ENCODE data around the gene SLC22A23. TPM values are rescaled to one million over a fixed set of nuclear protein-coding genes. Genes with fewer than 3 reads are reported as not detected.

The SLC22A23 gene
- total RNA-seq, 8 experiments from 2014 or later, result 10.5 to 24.1 (median 13.2) TPM

- in situ Hi-C loops (cut with MboI; ENCODE audit: low pct_unique_long_range_greater_than_20kb in 2 of 9, low sequenced_read_pairs in 9 of 9, unreplicated experiment in 9 of 9), result loop anchor here in 1 of 9 experiments (25.0 kb wide), 1 partner anchor 304 kb away; no protein-coding TSS in a partner anchor
- H3K4me1 ChIP-seq (replicated peaks in 1 of 2), result peaks cover 2 to 10% of the 10 kb centered on the region in 2 donors
- no peak overlapping the region for H3K27ac ChIP-seq
- ATAC-seq (replicated peaks in 6 of 8), result no peak
- no peak overlapping the region for H3K4me3 ChIP-seq
- WGBS, 10 experiments, result 20 to 100% (median 69%) methylated on average over 1 to 4 of the region's 4 CpGs; no CpG with 5 or more reads in 4 of the 10 experiments
Measured at GRCh38 chr6:3433005-3433404, 23.8 kb downstream of the SLC22A23 start.

GRCh38 chr6:3432416-3432815 lies 24.4 kb downstream of the SLC22A23 start:
- 78 to 100% (median 87%) methylated on average over 1 to 7 of the region's 7 CpGs for WGBS, 10 experiments
- no peak for ATAC-seq (replicated peaks in 6 of 8)
- Histone ChIP-seq H3K27ac (no peak overlapping the region), H3K4me1 (replicated peaks in 1 of 2) (peaks cover 2 to 10% of the 10 kb centered on the region in 2 donors), H3K4me3 (no peak overlapping the region)
- in situ Hi-C loops (cut with MboI; ENCODE audit: low pct_unique_long_range_greater_than_20kb in 2 of 9, low sequenced_read_pairs in 9 of 9, unreplicated experiment in 9 of 9), result loop anchor here in 1 of 9 experiments (25.0 kb wide), 1 partner anchor 305 kb away; no protein-coding TSS in a partner anchor

GRCh38 chr6:3431994-3432393 lies 24.9 kb downstream of the SLC22A23 start:
- WGBS, 10 experiments, result 0 to 100% (median 60%) methylated on average over 1 to 5 of the region's 8 CpGs; no CpG with 5 or more reads in 1 of the 10 experiments
- no peak overlapping the region for H3K27ac ChIP-seq
- no peak for ATAC-seq (replicated peaks in 6 of 8)
- H3K4me1 ChIP-seq (replicated peaks in 1 of 2), result peaks cover 4 to 12% of the 10 kb centered on the region in 2 donors
- no peak overlapping the region for H3K4me3 ChIP-seq
- in situ Hi-C loops (cut with MboI; ENCODE audit: low pct_unique_long_range_greater_than_20kb in 2 of 9, low sequenced_read_pairs in 9 of 9, unreplicated experiment in 9 of 9), result loop anchor here in 1 of 9 experiments (25.0 kb wide), 1 partner anchor 305 kb away; no protein-coding TSS in a partner anchor

GRCh38 chr6:3429211-3429610 lies 27.6 kb downstream of the SLC22A23 start:
- 67 to 100% (median 96%) methylated on average over 2 to 3 of the region's 3 CpGs; no CpG with 5 or more reads in 3 of the 10 experiments for WGBS, 10 experiments
- H3K27ac ChIP-seq, result no peak overlapping the region
- ATAC-seq (replicated peaks in 6 of 8), result no peak
- H3K4me1 ChIP-seq (replicated peaks in 1 of 2), result peaks cover 4 to 12% of the 10 kb centered on the region in 2 donors
- in situ Hi-C loops (cut with MboI; ENCODE audit: low pct_unique_long_range_greater_than_20kb in 2 of 9, low sequenced_read_pairs in 9 of 9, unreplicated experiment in 9 of 9), result loop anchor here in 1 of 9 experiments (25.0 kb wide), 1 partner anchor 308 kb away; no protein-coding TSS in a partner anchor
- H3K4me3 ChIP-seq, result no peak overlapping the region

GRCh38 chr6:3428700-3429099 lies 28.1 kb downstream of the SLC22A23 start:
- no peak for ATAC-seq (replicated peaks in 6 of 8)
- Histone ChIP-seq H3K27ac (no peak overlapping the region), H3K4me3 (no peak overlapping the region), H3K4me1 (replicated peaks in 1 of 2) (peaks cover 6 to 14% of the 10 kb centered on the region in 2 donors)
- 17 to 100% (median 67%) methylated on average over 1 to 3 of the region's 3 CpGs; no CpG with 5 or more reads in 1 of the 10 experiments for WGBS, 10 experiments
- in situ Hi-C loops (cut with MboI; ENCODE audit: low pct_unique_long_range_greater_than_20kb in 2 of 9, low sequenced_read_pairs in 9 of 9, unreplicated experiment in 9 of 9), result loop anchor here in 1 of 9 experiments (25.0 kb wide), 1 partner anchor 309 kb away; no protein-coding TSS in a partner anchor

- H3K4me1 ChIP-seq (replicated peaks in 1 of 2), result peaks cover 11 to 19% of the 10 kb centered on the region in 2 donors
- WGBS, 10 experiments, result 89 to 100% (median 100%) methylated on average over 1 to 3 of the region's 4 CpGs; no CpG with 5 or more reads in 3 of the 10 experiments
- no peak for ATAC-seq (replicated peaks in 6 of 8)
- in situ Hi-C loops (cut with MboI; ENCODE audit: low pct_unique_long_range_greater_than_20kb in 2 of 9, low sequenced_read_pairs in 9 of 9, unreplicated experiment in 9 of 9), result loop anchor here in 1 of 9 experiments (25.0 kb wide), 1 partner anchor 309 kb away; no protein-coding TSS in a partner anchor
- no peak overlapping the region for H3K4me3 ChIP-seq
- H3K27ac ChIP-seq, result no peak overlapping the region
Measured at GRCh38 chr6:3428247-3428646, 28.6 kb downstream of the SLC22A23 start.

- peaks cover 16 to 24% of the 10 kb centered on the region in 2 donors for H3K4me1 ChIP-seq (replicated peaks in 1 of 2)
- no peak overlapping the region for H3K27ac ChIP-seq
- H3K4me3 ChIP-seq, result no peak overlapping the region
- in situ Hi-C loops (cut with MboI; ENCODE audit: low pct_unique_long_range_greater_than_20kb in 2 of 9, low sequenced_read_pairs in 9 of 9, unreplicated experiment in 9 of 9), result loop anchor here in 1 of 9 experiments (25.0 kb wide), 1 partner anchor 310 kb away; no protein-coding TSS in a partner anchor
- WGBS, 10 experiments, result 13 to 79% (median 54%) methylated on average over 2 to 9 of the region's 10 CpGs; no CpG with 5 or more reads in 4 of the 10 experiments
- peak in 3 of 8 experiments; percentile 42 to 67 (median 64) for ATAC-seq (replicated peaks in 6 of 8)
Measured at GRCh38 chr6:3427687-3428085, 29.2 kb downstream of the SLC22A23 start.

- in situ Hi-C loops (cut with MboI; ENCODE audit: low pct_unique_long_range_greater_than_20kb in 2 of 9, low sequenced_read_pairs in 9 of 9, unreplicated experiment in 9 of 9), result loop anchor here in 1 of 9 experiments (25.0 kb wide), 1 partner anchor 310 kb away; no protein-coding TSS in a partner anchor
- peaks cover 22 to 24% of the 10 kb centered on the region in 2 donors for H3K4me1 ChIP-seq (replicated peaks in 1 of 2)
- H3K4me3 ChIP-seq, result no peak overlapping the region
- 41 to 100% (median 78%) methylated on average over 3 to 16 of the region's 20 CpGs; no CpG with 5 or more reads in 2 of the 10 experiments for WGBS, 10 experiments
- H3K27ac ChIP-seq, result no peak overlapping the region
- peak in 3 of 8 experiments; percentile 19 to 39 (median 31) for ATAC-seq (replicated peaks in 6 of 8)
Measured at GRCh38 chr6:3426927-3427686, 29.7 kb downstream of the SLC22A23 start.

- Histone ChIP-seq H3K27ac (no peak overlapping the region), H3K4me1 (replicated peaks in 1 of 2) (peaks cover 26 to 30% of the 10 kb centered on the region in 2 donors), H3K4me3 (no peak overlapping the region)
- no peak for ATAC-seq (replicated peaks in 6 of 8)
- in situ Hi-C loops (cut with MboI; ENCODE audit: low pct_unique_long_range_greater_than_20kb in 2 of 9, low sequenced_read_pairs in 9 of 9, unreplicated experiment in 9 of 9), result loop anchor here in 1 of 9 experiments (25.0 kb wide), 1 partner anchor 311 kb away; no protein-coding TSS in a partner anchor
- WGBS, 10 experiments, result 63 to 100% (median 74%) methylated on average over 1 to 3 of the region's 3 CpGs
Measured at GRCh38 chr6:3426091-3426926, 30.5 kb downstream of the SLC22A23 start.

GRCh38 chr6:3425574-3425973 lies 31.3 kb downstream of the SLC22A23 start:
- in situ Hi-C loops (cut with MboI; ENCODE audit: low pct_unique_long_range_greater_than_20kb in 2 of 9, low sequenced_read_pairs in 9 of 9, unreplicated experiment in 9 of 9), result loop anchor here in 1 of 9 experiments (25.0 kb wide), 1 partner anchor 312 kb away; no protein-coding TSS in a partner anchor
- 100% methylated on average over 2 of the region's 2 CpGs; no CpG with 5 or more reads in 8 of the 10 experiments for WGBS, 10 experiments
- no peak overlapping the region for H3K27ac ChIP-seq

GRCh38 chr6:3424185-3424927 lies 32.5 kb downstream of the SLC22A23 start:
- in situ Hi-C loops (cut with MboI; ENCODE audit: low pct_unique_long_range_greater_than_20kb in 2 of 9, low sequenced_read_pairs in 9 of 9, unreplicated experiment in 9 of 9), result no loop called here
- no peak overlapping the region for H3K27ac ChIP-seq
- ATAC-seq (replicated peaks in 6 of 8), result no peak
- H3K4me1 ChIP-seq (replicated peaks in 1 of 2), result peaks cover 34 to 37% of the 10 kb centered on the region in 2 donors
- WGBS, 10 experiments, result 83 to 100% (median 89%) methylated on average over 4 to 8 of the region's 9 CpGs
- H3K4me3 ChIP-seq, result no peak overlapping the region

More at GRCh38 chr6:3425574-3425973, 31.3 kb downstream of the SLC22A23 start:
- Histone ChIP-seq H3K4me3 (no peak overlapping the region), H3K4me1 (replicated peaks in 1 of 2) (peaks cover 26 to 32% of the 10 kb centered on the region in 2 donors)
- no peak for ATAC-seq (replicated peaks in 6 of 8)
